Fibroblast of villous mesenchyme (primary cell): Measurements from ENCODE around the gene SQSTM1. TPM values are rescaled to one million over a fixed set of nuclear protein-coding genes. Genes with fewer than 3 reads are reported as not detected.

Source experiments
- DNase-seq: peaks from one replicate; pipeline ENCODE4 v3.0.0-alpha.2; 2010; ENCODE audit warnings: low read depth
- H3K4me3 ChIP-seq: 2 replicates; pipeline ENCODE4 v1.5.1; 2011; ENCODE audit warnings: low read depth, mild to moderate bottlenecking, low read length
- total RNA-seq: library from RNA; depleted of rRNA; stranded (reverse); fragments of >200 nt; gene quantifications from 2 replicates; pipeline ENCODE4 v1.2.3, GENCODE V29; 2012
- TF ChIP-seq, protein P1 (sequence below): IDR thresholded peaks from 2 replicates; pipeline ENCODE4 v1.5.1; 2012; ENCODE audit warnings: low read depth, mild to moderate bottlenecking, low read length; ENCODE audit not compliant: insufficient read depth

SQSTM1 gene
- total RNA-seq, 1 donor = 892 TPM

DNA sequence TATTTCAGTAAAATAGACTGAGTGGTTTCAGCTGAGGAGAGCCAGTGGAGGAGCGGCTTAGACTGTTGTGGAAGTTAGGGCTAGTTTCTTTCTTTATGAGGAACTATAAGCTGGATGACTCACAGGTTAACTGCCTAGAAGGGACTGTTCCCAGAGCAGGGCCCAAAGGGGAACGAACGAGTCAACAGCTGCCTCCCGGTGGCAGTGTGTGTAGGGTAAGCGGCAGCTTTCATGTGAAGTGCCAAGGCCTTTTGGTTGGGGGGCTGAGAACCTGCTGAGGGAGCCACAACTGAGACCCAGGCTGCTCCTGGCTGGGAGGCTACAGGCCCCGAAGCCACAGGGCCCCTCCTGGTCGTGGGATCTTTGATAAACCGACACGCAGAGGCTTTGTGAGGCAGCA lies 7.0 kb downstream of the SQSTM1 start:
- TF ChIP-seq, protein P1, sequence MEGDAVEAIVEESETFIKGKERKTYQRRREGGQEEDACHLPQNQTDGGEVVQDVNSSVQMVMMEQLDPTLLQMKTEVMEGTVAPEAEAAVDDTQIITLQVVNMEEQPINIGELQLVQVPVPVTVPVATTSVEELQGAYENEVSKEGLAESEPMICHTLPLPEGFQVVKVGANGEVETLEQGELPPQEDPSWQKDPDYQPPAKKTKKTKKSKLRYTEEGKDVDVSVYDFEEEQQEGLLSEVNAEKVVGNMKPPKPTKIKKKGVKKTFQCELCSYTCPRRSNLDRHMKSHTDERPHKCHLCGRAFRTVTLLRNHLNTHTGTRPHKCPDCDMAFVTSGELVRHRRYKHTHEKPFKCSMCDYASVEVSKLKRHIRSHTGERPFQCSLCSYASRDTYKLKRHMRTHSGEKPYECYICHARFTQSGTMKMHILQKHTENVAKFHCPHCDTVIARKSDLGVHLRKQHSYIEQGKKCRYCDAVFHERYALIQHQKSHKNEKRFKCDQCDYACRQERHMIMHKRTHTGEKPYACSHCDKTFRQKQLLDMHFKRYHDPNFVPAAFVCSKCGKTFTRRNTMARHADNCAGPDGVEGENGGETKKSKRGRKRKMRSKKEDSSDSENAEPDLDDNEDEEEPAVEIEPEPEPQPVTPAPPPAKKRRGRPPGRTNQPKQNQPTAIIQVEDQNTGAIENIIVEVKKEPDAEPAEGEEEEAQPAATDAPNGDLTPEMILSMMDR = peak; percentile 17
- DNase-seq = peak; percentile 87
- no peak overlapping the region for H3K4me3 ChIP-seq

DNA sequence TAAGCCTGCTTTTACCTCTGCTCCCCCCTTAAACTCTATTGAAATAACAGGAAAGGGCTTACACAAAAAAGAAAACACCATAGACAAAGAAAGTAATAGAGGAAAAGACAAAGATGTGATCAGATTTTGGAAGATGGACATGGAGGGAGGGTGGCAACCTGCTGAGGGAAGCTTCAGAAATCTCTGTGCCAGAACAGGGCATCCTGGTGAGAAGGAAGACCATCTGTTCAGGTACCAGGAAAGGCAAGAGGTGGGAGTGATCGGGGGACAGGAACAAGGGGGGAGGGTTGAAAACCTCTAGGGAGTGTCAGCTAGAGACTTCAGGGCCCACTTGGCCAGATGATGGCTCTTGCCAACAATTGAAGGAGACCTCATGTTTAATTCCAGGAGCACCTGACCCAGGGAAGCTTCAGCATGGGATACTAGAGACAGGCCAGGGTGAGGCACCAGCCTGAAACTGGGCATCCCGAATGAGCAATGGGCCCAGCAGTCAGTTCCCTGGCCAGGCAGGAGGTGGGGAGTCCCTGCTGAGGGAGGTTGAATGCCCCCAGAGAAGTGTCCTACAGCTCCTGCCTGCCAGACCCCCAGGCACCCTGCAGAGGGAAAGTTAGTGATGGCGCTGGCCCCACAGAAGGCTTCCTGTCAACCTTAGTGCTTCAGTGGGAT lies 8.2 kb downstream of the SQSTM1 start:
- TF ChIP-seq, protein P1 = no peak
- DNase-seq = no peak

DNA sequence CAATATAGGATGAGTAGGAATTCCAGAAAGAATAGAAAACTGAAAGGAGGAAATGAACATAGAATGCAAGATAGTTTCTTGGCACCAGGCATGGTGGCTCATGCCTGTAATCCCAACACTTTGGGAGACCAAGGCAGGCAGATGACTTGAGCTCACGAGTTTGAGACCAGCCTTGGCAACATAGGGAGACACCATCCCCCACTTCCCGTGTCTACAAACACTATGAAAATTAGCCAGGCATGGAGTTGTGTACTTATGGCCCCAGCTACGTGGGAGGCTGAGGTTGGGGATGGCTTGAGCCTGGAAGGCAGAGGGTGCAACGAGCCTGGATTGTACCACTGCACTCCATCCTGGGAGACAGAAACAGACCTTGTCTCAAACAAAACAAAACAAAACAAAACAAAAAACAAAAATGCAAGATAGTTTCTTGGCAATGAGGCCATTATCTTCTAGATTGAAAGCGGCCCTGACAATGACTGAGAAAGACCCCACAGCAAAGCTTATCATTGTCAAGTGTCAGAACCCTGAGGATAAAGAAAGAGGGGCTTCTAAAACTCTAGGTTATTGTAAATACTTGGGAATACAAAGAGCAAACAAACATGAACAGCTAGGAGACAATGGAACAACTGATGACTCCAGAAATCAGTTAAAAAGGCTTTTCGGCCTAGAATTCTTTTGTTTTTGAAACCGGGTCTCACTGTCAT lies 9.2 kb downstream of the SQSTM1 start:
- H3K4me3 ChIP-seq = no peak overlapping the region
- TF ChIP-seq, protein P1 = no peak
- DNase-seq = peak; percentile 22

More for the DNA sequence above, 8.2 kb downstream of the SQSTM1 start:
- H3K4me3 ChIP-seq = no peak overlapping the region

DNA sequence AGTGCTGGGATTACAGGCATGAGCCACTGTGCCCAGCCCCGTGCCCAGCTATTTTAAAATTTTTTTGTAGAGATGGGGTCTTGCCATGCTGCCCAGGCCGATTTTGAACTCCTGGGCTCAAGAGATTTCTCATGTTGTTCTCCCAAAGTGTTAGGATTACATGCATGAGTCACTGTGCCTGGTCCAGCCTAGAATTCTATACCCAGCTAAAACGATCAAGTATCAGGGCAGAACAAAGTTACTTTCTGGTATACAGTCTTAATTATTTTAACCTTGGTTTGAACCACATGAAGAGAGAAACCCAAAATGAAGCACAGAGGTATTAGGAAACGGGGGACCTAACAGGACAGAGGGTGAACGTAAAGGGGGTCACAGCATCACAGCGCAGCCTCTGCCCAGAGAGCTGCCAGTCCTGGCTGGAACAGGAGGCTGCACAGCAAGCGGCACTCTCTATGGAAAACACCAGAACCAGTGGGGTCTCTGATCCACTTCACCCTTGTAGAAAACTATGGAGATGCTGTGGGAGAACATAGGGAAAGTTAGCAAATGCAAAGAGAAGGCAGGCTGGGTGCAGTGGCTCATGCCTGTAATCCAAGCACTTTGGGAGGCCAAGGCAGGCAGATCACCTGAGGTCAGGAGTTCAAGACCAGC lies 10.2 kb downstream of the SQSTM1 start:
- TF ChIP-seq, protein P1 = no peak
- no peak for DNase-seq
- H3K4me3 ChIP-seq = no peak overlapping the region

DNA sequence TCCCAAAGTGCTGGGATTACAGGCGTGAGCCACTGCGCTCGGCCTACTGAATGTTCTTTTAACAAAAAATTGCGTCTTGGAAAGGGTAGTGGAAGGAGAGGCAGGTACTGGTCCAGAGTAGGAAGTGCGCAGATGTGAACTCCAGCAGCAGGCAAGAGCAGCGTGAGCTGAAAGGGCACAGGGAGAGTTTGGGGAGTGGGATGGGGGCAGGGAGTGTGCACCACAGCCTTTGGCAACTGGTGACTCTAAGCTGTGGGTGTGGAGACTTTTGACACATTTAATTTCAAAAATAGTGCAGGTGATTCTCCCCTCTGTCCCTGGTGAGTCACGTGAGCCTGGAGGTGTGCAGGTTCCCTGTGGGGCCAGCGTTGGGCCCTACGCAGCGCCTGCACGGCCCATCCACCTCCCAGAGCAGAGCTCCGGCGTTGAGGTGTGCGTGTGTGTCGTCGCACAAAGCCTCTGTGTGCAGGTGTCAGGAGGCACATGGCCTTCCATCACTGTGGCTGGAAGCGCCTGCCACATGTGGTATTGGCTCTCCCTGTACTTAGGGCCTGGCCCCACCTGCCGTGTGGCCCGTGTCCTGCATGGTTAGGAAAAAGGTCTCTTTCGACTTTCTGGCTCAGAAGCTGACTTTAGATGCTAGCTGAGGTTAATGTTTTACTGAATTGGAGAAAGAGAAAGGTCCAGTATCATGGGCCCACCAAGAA lies 11.5 kb downstream of the SQSTM1 start:
- no peak overlapping the region for H3K4me3 ChIP-seq
- TF ChIP-seq, protein P1 = no peak
- no peak for DNase-seq

DNA sequence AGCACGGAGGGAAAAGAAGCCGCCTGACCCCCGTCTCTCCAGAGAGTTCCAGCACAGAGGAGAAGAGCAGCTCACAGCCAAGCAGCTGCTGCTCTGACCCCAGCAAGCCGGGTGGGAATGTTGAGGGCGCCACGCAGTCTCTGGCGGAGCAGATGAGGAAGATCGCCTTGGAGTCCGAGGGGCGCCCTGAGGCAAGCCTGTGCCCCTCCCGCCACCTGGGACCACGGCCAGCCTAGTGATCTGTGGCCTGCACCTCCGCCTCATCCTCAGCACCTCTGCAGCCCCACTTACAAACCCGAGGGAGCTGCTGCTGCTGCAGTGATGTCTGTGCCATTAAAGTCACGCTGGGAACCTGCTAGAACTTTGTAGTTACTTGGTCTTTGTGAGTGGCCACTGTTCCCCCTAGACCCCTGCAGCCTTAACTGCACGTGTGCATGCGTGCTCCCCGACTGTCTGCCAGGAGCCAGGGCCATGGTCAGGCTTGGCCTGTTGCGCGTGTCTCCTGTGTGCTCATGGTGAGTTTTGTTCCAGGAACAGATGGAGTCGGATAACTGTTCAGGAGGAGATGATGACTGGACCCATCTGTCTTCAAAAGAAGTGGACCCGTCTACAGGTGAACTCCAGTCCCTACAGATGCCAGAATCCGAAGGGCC lies 12.5 kb downstream of the SQSTM1 start:
- DNase-seq = no peak
- TF ChIP-seq, protein P1 = no peak
- H3K4me3 ChIP-seq = no peak overlapping the region
